Measurements from ENCODE around the gene KLHL5. TPM values are rescaled to one million over a fixed set of nuclear protein-coding genes. Genes with fewer than 3 reads are reported as not detected.

The KLHL5 gene
- polyA plus RNA-seq, 1 donor from 2014 or later: 33.8 TPM

GRCh38 chr4:39056023-39056422 is 6.0 kb upstream of the KLHL5 start:
- peaks cover 16% of the 10 kb centered on the region for H3K79me2 ChIP-seq (replicated peaks; ENCODE audit: insufficient read depth, low read length)
- no peaks in the 10 kb centered on the region for H3F3A ChIP-seq (ENCODE audit: insufficient read depth, low read length, poor library complexity, severe bottlenecking)
- H2AFZ ChIP-seq (ENCODE audit: low read depth, low read length): no peak overlapping the region
- no peaks in the 10 kb centered on the region for H3K36me3 ChIP-seq (ENCODE audit: insufficient read depth, low read length)
- no peak overlapping the region for H3K4me3 ChIP-seq (ENCODE audit: low read length)
- H3K27ac ChIP-seq (ENCODE audit: low read length): no peak overlapping the region
- no peaks in the 10 kb centered on the region for H4K20me1 ChIP-seq (ENCODE audit: insufficient read depth)
- no peaks in the 10 kb centered on the region for H3K27me3 ChIP-seq (ENCODE audit: insufficient read depth, low read depth, low read length)
- no peak overlapping the region for H3K9ac ChIP-seq (ENCODE audit: low read length)
- no peaks in the 10 kb centered on the region for H3K9me3 ChIP-seq (ENCODE audit: low read length)
- no peaks in the 10 kb centered on the region for H3K9me2 ChIP-seq (ENCODE audit: insufficient read depth, low read length)
- TF ChIP-seq EP300 (conservative IDR thresholded peaks at IDR 0.05; ENCODE audit: poor library complexity, severe bottlenecking) (no peak), TAF1 (IDR thresholded peaks at IDR 0.05; ENCODE audit: low read depth) (no peak), REST (IDR thresholded peaks at IDR 0.05; ENCODE audit: borderline replicate concordance) (no peak), RAD21 (conservative IDR thresholded peaks at IDR 0.05) (no peak)
- H3K4me2 ChIP-seq (ENCODE audit: low read length): no peak overlapping the region

GRCh38 chr4:39061457-39061856 is 575 bp upstream of the KLHL5 start:
- TF ChIP-seq EZH2 (IDR thresholded peaks at IDR 0.05; ENCODE audit: borderline replicate concordance, insufficient read depth, low read length, poor library complexity, severe bottlenecking) (no peak), REST (IDR thresholded peaks at IDR 0.05; ENCODE audit: borderline replicate concordance) (no peak), EP300 (conservative IDR thresholded peaks at IDR 0.05; ENCODE audit: poor library complexity, severe bottlenecking) (no peak), CTCF (IDR thresholded peaks at IDR 0.05; ENCODE audit: poor library complexity, severe bottlenecking) (no peak), RAD21 (conservative IDR thresholded peaks at IDR 0.05) (no peak), MXI1 (conservative IDR thresholded peaks at IDR 0.05; ENCODE audit: poor library complexity, severe bottlenecking) (no peak), POLR2AphosphoS5 (IDR thresholded peaks at IDR 0.05) (no peak)
- Histone ChIP-seq H3K27ac (ENCODE audit: low read length) (peak overlapping the region; percentile 70), H3K9ac (ENCODE audit: low read length) (no peak overlapping the region), H2AFZ (ENCODE audit: low read depth, low read length) (no peak overlapping the region), H3K9me3 (ENCODE audit: low read length) (no peaks in the 10 kb centered on the region), H3F3A (ENCODE audit: insufficient read depth, low read length, poor library complexity, severe bottlenecking) (peaks cover 4% of the 10 kb centered on the region), H3K27me3 (ENCODE audit: insufficient read depth, low read depth, low read length) (no peaks in the 10 kb centered on the region), H3K4me2 (ENCODE audit: low read length) (no peak overlapping the region), H3K4me3 (ENCODE audit: low read length) (peak overlapping the region; percentile 69), H4K20me1 (ENCODE audit: insufficient read depth) (no peaks in the 10 kb centered on the region), H3K36me3 (ENCODE audit: insufficient read depth, low read length) (no peaks in the 10 kb centered on the region), H3K9me2 (ENCODE audit: insufficient read depth, low read length) (no peaks in the 10 kb centered on the region), H3K79me2 (replicated peaks; ENCODE audit: insufficient read depth, low read length) (peaks cover 37% of the 10 kb centered on the region)

Measured in neural cell (in vitro differentiated cells).